Stimulated activated CD4-positive, alpha-beta T cell treated with anti-CD3 and anti-CD28 coated beads, TNF-alpha, amount 100 ng/mL, for 24 hours (primary cell): ENCODE data around the gene SMPD2.

ENCODE experiments used
- DNase-seq, 3 experiments: peaks; one replicate each; pipeline ENCODE4 v3.0.0-alpha.2; 2020; ENCODE audit warnings: low read depth in 3 of 3

The SMPD2 gene

DNA sequence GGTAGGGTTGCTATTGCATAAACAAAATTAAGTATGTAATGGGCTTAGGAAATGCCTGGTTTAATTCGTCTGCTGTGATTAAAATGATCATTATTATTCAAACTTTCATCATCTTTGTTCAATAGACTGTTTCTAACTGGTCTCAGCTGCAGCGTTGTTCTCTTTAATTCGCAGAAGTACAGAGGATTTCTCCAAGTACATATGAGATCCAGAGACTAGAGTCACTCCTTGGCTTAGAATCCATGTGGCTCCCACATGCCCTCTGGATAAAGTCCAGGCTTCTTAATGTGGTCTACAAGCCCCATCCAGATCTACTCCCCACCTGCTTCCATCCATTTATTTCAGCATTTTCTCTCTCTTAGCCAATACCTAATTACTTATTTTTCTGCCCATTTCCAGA is 43.6 kb downstream of the SMPD2 start:
- DNase-seq, result no peak

DNA sequence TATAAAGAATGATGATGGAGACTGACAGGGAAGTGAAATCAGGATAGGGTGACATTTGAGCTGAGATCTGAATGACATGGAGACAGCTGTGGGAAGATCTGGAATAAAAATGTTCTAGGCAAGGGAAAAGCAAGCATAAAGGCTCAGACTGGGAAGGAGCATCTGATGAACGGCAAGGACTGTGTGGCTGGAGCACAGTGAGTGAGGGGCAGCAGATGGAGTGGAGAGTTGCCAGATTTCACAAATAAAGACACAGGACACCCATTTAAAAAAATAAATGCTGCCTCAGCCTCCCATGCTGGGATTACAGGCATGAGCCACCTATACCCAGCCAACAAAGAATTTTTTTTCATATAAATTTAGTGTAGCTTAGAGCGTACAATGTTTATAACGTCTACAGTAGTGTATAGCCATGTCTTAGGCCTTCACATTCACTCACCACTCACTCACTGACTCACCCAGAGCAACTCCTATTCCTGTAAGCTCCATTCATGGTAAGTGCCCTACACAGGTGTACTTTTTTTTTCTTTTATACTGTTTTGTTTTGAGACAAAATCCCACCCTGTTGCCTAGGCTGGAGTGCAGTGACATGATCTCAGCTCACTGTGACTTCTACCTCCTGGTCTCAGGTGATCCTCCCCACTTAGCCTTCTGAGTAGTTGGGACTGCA is 44.9 kb downstream of the SMPD2 start:
- no peak for DNase-seq

DNA sequence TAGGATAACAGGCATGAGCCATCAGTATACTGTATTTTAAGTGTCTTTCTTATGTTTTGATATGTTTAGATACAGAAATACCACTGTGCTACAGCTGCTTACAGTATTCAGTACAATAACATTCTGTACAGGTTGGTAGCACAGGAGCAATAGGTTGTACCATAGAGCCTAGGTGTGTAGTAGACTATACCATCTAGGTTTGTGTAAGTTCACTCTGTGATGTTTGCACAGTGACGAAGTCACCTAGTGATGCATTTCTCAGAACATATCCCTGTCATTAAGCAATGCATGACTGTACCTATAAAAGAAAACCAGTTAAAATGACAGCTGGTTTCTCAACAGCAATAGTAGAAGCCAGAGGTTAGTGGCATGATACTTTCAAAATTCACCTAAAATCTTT is 45.5 kb downstream of the SMPD2 start:
- DNase-seq, result no peak

DNA sequence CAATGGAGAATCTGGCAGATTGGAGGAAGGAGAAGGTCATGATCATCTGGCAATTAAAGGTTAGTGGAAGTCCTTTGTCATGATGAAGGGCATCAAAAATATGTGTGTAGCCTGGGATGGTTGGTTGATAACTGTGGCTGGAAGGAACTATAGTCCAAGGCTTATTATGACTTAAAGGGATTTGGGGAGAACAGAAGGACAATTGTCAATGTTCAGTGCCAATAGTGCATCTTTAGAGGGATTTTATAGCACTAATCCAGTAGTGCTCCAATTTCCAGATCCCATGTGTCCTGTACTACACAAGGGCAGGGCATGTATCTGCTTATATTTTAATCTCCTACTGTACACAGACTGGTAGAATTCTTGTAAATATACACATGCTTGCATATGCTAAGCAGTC is 47.5 kb downstream of the SMPD2 start:
- DNase-seq, result no peak

DNA sequence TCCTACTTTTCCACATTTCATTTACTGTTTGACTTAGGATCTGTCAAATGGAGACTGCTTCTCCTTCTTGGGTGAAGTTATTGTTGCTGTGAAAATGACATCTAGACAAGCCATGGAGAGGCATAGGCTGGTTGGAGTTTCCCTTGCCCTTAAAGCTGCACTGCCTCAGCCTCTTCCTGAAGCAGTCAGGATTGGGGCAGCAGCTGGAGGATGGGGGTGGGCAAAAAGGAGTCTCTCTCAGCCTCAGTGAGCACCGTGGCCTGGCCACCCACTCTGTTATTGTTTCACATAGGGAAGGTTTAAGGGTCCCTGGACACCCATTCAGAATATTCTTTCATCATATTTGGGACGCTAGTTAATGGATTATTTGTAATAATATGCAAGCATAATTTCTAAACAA is 50.2 kb downstream of the SMPD2 start:
- no peak for DNase-seq

DNA sequence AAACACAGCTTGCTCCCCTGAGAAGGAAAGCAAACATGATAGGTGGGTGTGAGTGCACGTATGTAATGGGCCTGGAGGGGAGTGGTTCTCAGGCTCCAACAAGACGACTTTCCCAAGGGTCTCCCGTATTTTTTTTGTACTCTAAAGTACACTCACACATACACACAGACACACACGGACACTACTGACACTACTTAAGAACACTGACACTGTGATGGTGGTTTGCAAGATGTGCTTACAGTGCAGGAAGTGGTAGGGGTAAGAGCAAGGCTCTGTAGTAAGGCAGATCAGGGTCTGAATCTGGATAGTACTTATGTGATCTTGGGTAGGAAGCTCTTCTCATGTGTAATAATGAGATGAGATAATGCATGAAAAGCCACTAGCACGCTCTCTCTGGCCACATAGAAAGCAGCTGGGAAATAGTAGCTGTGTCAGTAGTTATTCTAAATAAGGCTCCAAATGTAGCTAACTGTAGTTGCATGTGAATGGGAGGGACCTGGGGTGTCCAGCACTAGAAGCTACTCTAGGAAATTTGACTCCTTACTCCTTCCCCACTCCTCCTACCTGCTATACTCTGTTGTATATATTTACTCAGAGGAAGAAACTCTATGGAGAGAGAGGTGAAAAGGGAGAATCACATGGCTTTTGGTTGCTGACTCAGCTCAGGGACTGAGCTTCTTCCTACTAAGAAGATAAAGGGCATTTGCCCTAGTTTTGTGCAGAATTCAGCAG is 50.8 kb downstream of the SMPD2 start:
- no peak for DNase-seq
